Neural cell (in vitro differentiated cells): ENCODE measurements around the gene P4HA2. TPM values are rescaled to one million over a fixed set of nuclear protein-coding genes. Genes with fewer than 3 reads are reported as not detected.

Experiments
- H2AFZ ChIP-seq: fragments of 200-600, 300-800 bp; sonication (generic), shearing (Covaris generic); 2 replicates; pipeline ENCODE4 v1.6.0; 2014; ENCODE audit warnings: low read depth, mild to moderate bottlenecking, antibody characterized with exemption, low read length, moderate library complexity
- H3F3A ChIP-seq: fragments of 200-600 bp; shearing (Covaris generic); 2 replicates; pipeline ENCODE4 v1.6.1; 2016; ENCODE audit warnings: mild to moderate bottlenecking, moderate library complexity, mixed read lengths, antibody characterized with exemption, low read length; ENCODE audit not compliant: insufficient read depth, poor library complexity, severe bottlenecking
- H3K27ac ChIP-seq: fragments of 200-600, 300-800 bp; sonication (generic), shearing (Covaris generic); 2 replicates; pipeline ENCODE4 v1.5.1; 2014; ENCODE audit warnings: mild to moderate bottlenecking, low read length, moderate library complexity
- H3K27me3 ChIP-seq: fragments of 300-800, 200-600 bp; sonication (generic), shearing (Covaris generic); 2 replicates; pipeline ENCODE4 v1.6.0; 2014; ENCODE audit warnings: mild to moderate bottlenecking, low read depth, low read length, moderate library complexity; ENCODE audit not compliant: insufficient read depth
- H3K36me3 ChIP-seq: fragments of 300-800, 200-600 bp; sonication (generic), shearing (Covaris generic); 2 replicates; pipeline ENCODE4 v1.5.1; 2014; ENCODE audit warnings: mild to moderate bottlenecking, antibody characterized with exemption, low read length, moderate library complexity; ENCODE audit not compliant: insufficient read depth
- H3K4me2 ChIP-seq: fragments of 300-800, 200-600 bp; sonication (generic), shearing (Covaris generic); 2 replicates; pipeline ENCODE4 v1.6.0; 2014; ENCODE audit warnings: mild to moderate bottlenecking, low read length
- H3K4me3 ChIP-seq: fragments of 300-800, 200-600 bp; sonication (generic), shearing (Covaris generic); 2 replicates; pipeline ENCODE4 v1.5.1; 2014; ENCODE audit warnings: mild to moderate bottlenecking, low read length, moderate library complexity
- H3K79me2 ChIP-seq: fragments of 200-600 bp; shearing (Covaris generic); replicated peaks from 2 replicates; pipeline ENCODE4 v1.6.0; 2014; ENCODE audit warnings: mild to moderate bottlenecking, low read length, moderate library complexity; ENCODE audit not compliant: insufficient read depth
- H3K9ac ChIP-seq: fragments of 300-800, 200-600 bp; sonication (generic), shearing (Covaris generic); 2 replicates; pipeline ENCODE4 v1.6.1; 2016; ENCODE audit warnings: mild to moderate bottlenecking, low read length, mixed read lengths
- H3K9me2 ChIP-seq: fragments of 200-600 bp; shearing (Covaris generic); 2 replicates; pipeline ENCODE4 v1.6.1; 2016; ENCODE audit warnings: mild to moderate bottlenecking, low read length, mixed read lengths; ENCODE audit not compliant: insufficient read depth
- H3K9me3 ChIP-seq: fragments of 200-600, 300-800 bp; sonication (generic), shearing (Covaris generic); 2 replicates; pipeline ENCODE4 v1.6.1; 2016; ENCODE audit warnings: mild to moderate bottlenecking, mixed run types, low read length, moderate library complexity, mixed read lengths
- H4K20me1 ChIP-seq: fragments of 200-600 bp; shearing (Covaris generic); 2 replicates; pipeline ENCODE4 v1.6.1; 2016; ENCODE audit warnings: mild to moderate bottlenecking, mixed run types; ENCODE audit not compliant: insufficient read depth
- CTCF ChIP-seq: fragments of 450-650 bp; IDR thresholded peaks from 2 replicates; pipeline ENCODE4 v1.5.1; 2014; ENCODE audit warnings: antibody characterized with exemption, mild to moderate bottlenecking, moderate library complexity; ENCODE audit not compliant: poor library complexity, severe bottlenecking
- EP300 ChIP-seq: fragments of 450-650 bp; conservative IDR thresholded peaks from 2 replicates; pipeline ENCODE4 v1.6.1; 2014; ENCODE audit warnings: antibody characterized with exemption, mild to moderate bottlenecking, moderate library complexity; ENCODE audit not compliant: poor library complexity, severe bottlenecking
- EZH2 ChIP-seq: fragments of 200-600, 300-800 bp; shearing (Covaris generic), sonication (generic); IDR thresholded peaks from 2 replicates; pipeline ENCODE4 v1.6.1; 2014; ENCODE audit warnings: antibody characterized with exemption, low read length, borderline replicate concordance, mild to moderate bottlenecking; ENCODE audit not compliant: insufficient read depth, poor library complexity, severe bottlenecking
- MXI1 ChIP-seq: fragments of 450-650 bp; conservative IDR thresholded peaks from 2 replicates; pipeline ENCODE4 v1.6.1; 2014; ENCODE audit warnings: antibody characterized with exemption, mild to moderate bottlenecking; ENCODE audit not compliant: poor library complexity, severe bottlenecking
- POLR2AphosphoS5 ChIP-seq: IDR thresholded peaks from 2 replicates; pipeline ENCODE4 v1.6.1; 2012
- RAD21 ChIP-seq: fragments of 450-650 bp; conservative IDR thresholded peaks from 2 replicates; pipeline ENCODE4 v1.6.1; 2014; ENCODE audit warnings: antibody characterized with exemption, mild to moderate bottlenecking, moderate library complexity
- SMC3 ChIP-seq: fragments of 450-650 bp; conservative IDR thresholded peaks from 2 replicates; pipeline ENCODE4 v1.6.1; 2014; ENCODE audit warnings: antibody characterized with exemption, mild to moderate bottlenecking, moderate library complexity; ENCODE audit not compliant: poor library complexity
- TAF1 ChIP-seq: IDR thresholded peaks from 2 replicates; pipeline ENCODE4 v1.6.1; 2012; ENCODE audit warnings: low read depth
- polyA plus RNA-seq: library from polyadenylated mRNA; depleted of rRNA; stranded (reverse); fragments of >200 nt; gene quantifications from 2 replicates; pipeline ENCODE4 v1.2.3, GENCODE V29; 2014
- TF ChIP-seq, protein P1 (sequence below): IDR thresholded peaks from 2 replicates; pipeline ENCODE4 v1.6.1; 2012; ENCODE audit warnings: borderline replicate concordance

P4HA2 gene
- polyA plus RNA-seq, 1 donor from 2014 or later: 1.4 TPM

DNA sequence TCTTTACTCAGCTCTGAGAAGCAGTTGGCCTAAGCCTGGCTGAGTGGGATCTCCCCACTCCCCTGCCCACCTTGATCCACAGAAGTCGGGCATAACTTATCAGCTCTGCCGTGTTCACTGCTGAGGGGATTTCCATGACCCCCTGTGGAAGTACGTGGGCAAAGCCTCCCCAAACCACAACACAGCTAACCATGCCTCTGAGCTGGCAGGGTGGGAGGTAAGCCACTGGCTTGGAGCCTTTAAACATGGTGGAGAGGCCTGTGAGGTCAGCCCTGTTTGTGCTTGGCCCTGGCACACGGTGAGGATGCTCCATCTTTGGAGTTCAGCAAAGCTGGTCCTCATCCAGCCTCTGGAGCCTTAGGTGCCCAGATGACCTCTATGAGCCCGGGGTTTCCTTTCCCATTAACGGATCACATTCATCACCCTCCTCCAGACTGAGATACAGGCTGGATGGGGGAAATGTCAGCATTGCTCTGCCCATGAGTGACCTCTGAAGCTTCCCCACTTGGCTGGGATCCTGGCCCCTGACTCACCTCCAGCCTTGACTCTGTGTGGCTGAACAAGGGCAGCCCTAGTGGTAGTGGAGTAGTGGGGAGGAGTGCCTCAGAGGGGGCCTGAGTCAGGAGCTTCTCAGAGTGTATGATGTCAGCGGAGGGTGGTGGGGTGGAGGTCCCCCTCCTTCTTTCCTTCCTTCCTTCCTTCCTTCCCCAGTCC lies 36.1 kb upstream of the P4HA2 start:
- no peaks in the 10 kb centered on the region for H3K27me3 ChIP-seq
- H3K4me2 ChIP-seq: no peak overlapping the region
- no peaks in the 10 kb centered on the region for H4K20me1 ChIP-seq
- H2AFZ ChIP-seq: no peak overlapping the region
- H3K9me2 ChIP-seq: no peaks in the 10 kb centered on the region
- no peaks in the 10 kb centered on the region for H3K79me2 ChIP-seq
- H3K9ac ChIP-seq: no peak overlapping the region
- no peaks in the 10 kb centered on the region for H3K9me3 ChIP-seq
- no peak overlapping the region for H3K27ac ChIP-seq
- no peak for TF ChIP-seq EZH2
- no peaks in the 10 kb centered on the region for H3K36me3 ChIP-seq
- no peak overlapping the region for H3K4me3 ChIP-seq
- no peaks in the 10 kb centered on the region for H3F3A ChIP-seq

- no peaks in the 10 kb centered on the region for H3F3A ChIP-seq
- no peak overlapping the region for H3K27ac ChIP-seq
- H3K4me3 ChIP-seq: no peak overlapping the region
- no peaks in the 10 kb centered on the region for H3K36me3 ChIP-seq
- H3K27me3 ChIP-seq: peaks cover 3% of the 10 kb centered on the region
- H3K79me2 ChIP-seq: no peaks in the 10 kb centered on the region
- no peak for TF ChIP-seq POLR2AphosphoS5
- TF ChIP-seq CTCF: no peak
- no peak for TF ChIP-seq SMC3
- no peak for TF ChIP-seq EZH2
- TF ChIP-seq EP300: no peak
- no peak for TF ChIP-seq TAF1
- TF ChIP-seq RAD21: no peak
- TF ChIP-seq, protein P1, sequence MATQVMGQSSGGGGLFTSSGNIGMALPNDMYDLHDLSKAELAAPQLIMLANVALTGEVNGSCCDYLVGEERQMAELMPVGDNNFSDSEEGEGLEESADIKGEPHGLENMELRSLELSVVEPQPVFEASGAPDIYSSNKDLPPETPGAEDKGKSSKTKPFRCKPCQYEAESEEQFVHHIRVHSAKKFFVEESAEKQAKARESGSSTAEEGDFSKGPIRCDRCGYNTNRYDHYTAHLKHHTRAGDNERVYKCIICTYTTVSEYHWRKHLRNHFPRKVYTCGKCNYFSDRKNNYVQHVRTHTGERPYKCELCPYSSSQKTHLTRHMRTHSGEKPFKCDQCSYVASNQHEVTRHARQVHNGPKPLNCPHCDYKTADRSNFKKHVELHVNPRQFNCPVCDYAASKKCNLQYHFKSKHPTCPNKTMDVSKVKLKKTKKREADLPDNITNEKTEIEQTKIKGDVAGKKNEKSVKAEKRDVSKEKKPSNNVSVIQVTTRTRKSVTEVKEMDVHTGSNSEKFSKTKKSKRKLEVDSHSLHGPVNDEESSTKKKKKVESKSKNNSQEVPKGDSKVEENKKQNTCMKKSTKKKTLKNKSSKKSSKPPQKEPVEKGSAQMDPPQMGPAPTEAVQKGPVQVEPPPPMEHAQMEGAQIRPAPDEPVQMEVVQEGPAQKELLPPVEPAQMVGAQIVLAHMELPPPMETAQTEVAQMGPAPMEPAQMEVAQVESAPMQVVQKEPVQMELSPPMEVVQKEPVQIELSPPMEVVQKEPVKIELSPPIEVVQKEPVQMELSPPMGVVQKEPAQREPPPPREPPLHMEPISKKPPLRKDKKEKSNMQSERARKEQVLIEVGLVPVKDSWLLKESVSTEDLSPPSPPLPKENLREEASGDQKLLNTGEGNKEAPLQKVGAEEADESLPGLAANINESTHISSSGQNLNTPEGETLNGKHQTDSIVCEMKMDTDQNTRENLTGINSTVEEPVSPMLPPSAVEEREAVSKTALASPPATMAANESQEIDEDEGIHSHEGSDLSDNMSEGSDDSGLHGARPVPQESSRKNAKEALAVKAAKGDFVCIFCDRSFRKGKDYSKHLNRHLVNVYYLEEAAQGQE: no peak
- no peak for TF ChIP-seq MXI1
- no peaks in the 10 kb centered on the region for H4K20me1 ChIP-seq
- no peak overlapping the region for H2AFZ ChIP-seq
- H3K9me2 ChIP-seq: no peaks in the 10 kb centered on the region
- no peaks in the 10 kb centered on the region for H3K9me3 ChIP-seq
- H3K4me2 ChIP-seq: no peak overlapping the region
- no peak overlapping the region for H3K9ac ChIP-seq
These were observed 35.4 kb upstream of the P4HA2 start for GRCh38 chr5:132262882-132263547.
